Bronchial epithelial cell (primary cell): Measurements from ENCODE around the gene PSD2. TPM values are rescaled to one million over a fixed set of nuclear protein-coding genes. Genes with fewer than 3 reads are reported as not detected.

Experiments used
- DNase-seq: peaks from one replicate; pipeline ENCODE4 v3.0.0-alpha.2; 2010; ENCODE audit warnings: low read depth
- FAIRE-seq: peaks from 2 replicates; lab custom pipeline; 2011; peaks lifted over from hg19 to GRCh38; lab: Jason Lieb, UNC
- H3K27me3 ChIP-seq: 2 replicates; pipeline ENCODE4 v1.5.1; 2011; ENCODE audit warnings: low read length; ENCODE audit not compliant: control insufficient read depth, insufficient read depth
- H3K36me3 ChIP-seq: 2 replicates; pipeline ENCODE4 v1.5.1; 2011; ENCODE audit warnings: low read length; ENCODE audit not compliant: control insufficient read depth, insufficient read depth
- H3K4me3 ChIP-seq: 2 replicates; pipeline ENCODE4 v1.5.1; 2011; ENCODE audit warnings: mild to moderate bottlenecking, low read depth, low read length, control low read depth
- CTCF ChIP-seq: IDR thresholded peaks from 2 replicates; pipeline ENCODE4 v1.5.1; 2011; ENCODE audit warnings: mild to moderate bottlenecking, moderate library complexity, low read length, control low read depth, inconsistent platforms; ENCODE audit not compliant: insufficient read depth, severe bottlenecking
- total RNA-seq: library from RNA; depleted of rRNA; stranded (reverse); fragments of >200 nt; gene quantifications from 2 replicates; pipeline ENCODE4 v1.2.1, GENCODE V29; 2014

Gene PSD2
- total RNA-seq, 1 donor from 2014 or later, result under 0.01 TPM

DNA sequence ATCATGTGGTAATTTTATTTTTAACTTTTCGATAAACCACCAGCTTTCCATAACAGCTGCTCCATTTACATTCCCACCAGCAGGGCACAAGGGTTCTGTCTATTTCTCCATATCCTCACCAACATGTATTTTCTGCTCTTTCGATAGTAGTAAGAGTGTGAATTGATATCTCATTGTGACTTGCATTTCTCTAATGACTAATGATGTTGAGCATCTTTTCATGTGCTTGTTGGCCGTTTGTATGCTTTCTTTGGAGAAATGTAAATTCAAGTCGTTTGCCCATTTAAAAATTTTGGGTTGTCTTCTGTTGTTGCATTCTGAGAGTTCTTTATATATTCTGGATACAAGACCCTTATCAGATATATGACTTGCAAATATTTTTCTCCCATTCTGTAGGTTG is 45.9 kb downstream of the PSD2 start:
- FAIRE-seq, result no peak
- no peak for DNase-seq
- Histone ChIP-seq H3K27me3 (peaks cover 2% of the 10 kb centered on the region), H3K4me3 (no peak overlapping the region), H3K36me3 (no peaks in the 10 kb centered on the region)
- TF ChIP-seq CTCF, result no peak

- TF ChIP-seq CTCF, result no peak
- H3K36me3 ChIP-seq, result no peaks in the 10 kb centered on the region
- FAIRE-seq, result no peak
- H3K27me3 ChIP-seq, result peaks cover 5% of the 10 kb centered on the region
- no peak overlapping the region for H3K4me3 ChIP-seq
- DNase-seq, result no peak
These were observed 46.7 kb downstream of the PSD2 start for GRCh38 chr5:139842321-139842720.

- Histone ChIP-seq H3K36me3 (no peaks in the 10 kb centered on the region), H3K27me3 (peaks cover 5% of the 10 kb centered on the region), H3K4me3 (no peak overlapping the region)
- DNase-seq, result no peak
- TF ChIP-seq CTCF, result no peak
- no peak for FAIRE-seq
These were observed 48.4 kb downstream of the PSD2 start for GRCh38 chr5:139843991-139844390.

GRCh38 chr5:139844472-139845145 is 49.0 kb downstream of the PSD2 start:
- peak; percentile 76 for TF ChIP-seq CTCF
- H3K27me3 ChIP-seq, result peaks cover 5% of the 10 kb centered on the region
- FAIRE-seq (no peak), DNase-seq (peak; percentile 45)
- H3K4me3 ChIP-seq, result no peak overlapping the region
- no peaks in the 10 kb centered on the region for H3K36me3 ChIP-seq

DNA sequence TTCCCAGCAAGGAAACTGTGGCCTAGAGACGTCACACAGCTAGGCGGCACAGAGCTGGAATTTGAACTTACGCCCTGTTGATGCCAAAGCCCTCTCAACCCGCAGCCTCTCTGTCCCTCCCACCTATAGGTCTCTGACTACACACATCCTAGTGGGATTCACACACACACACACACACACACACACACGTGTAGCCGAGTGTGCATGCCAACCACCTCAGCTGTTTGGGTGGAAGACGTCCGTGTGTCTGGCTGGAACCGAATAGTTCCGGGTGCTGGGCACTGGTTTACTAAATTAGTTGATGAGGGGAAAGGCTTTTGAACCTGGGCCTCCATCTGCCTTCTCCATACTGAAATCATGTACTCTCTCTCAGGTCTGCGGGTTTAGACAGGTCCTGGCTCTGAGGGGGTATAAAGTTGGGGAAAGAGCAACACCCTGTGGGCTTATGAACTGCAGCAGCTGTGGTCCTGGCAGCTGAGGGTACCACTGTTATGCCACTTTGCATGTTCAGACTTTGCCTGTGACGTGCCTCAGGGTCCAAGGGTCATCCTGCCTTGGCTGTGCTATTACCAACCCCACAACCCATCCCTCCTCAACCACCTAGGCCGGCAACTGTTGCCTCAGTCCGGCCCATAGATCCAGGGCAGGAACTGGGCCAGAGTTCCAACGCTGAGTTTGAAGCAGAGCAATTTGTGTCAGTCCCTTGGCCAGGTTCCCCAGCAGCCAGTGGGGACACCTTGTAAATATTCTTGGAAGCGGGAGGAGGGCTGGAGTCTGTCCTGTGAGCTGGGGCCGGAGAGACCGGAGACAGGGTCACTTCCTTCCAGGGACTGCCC is 50.5 kb downstream of the PSD2 start:
- H3K27me3 ChIP-seq, result peaks cover 5% of the 10 kb centered on the region

More for the DNA sequence above, 50.5 kb downstream of the PSD2 start:
- no peak for DNase-seq
- Histone ChIP-seq H3K36me3 (no peaks in the 10 kb centered on the region), H3K4me3 (no peak overlapping the region)
- no peak for TF ChIP-seq CTCF
- no peak for FAIRE-seq
